Activated CD8-positive, alpha-beta memory T cell treated with anti-CD3 and anti-CD28 coated beads for 1 hour (primary cell): ENCODE measurements around the gene RIT2.
"Not testable (repeated sequence)": the region's sequence is repeated elsewhere in the genome, so short reads cannot be mapped to it uniquely, and the experiment has no call there.

Source experiments
- DNase-seq, 2 donors: peaks; one replicate each; pipeline ENCODE4 v3.0.0-alpha.2; 2020; ENCODE audit warnings: low read depth in 1 of 2; ENCODE audit errors: extremely low read depth in 1 of 2

RIT2 gene

GRCh38 chr18:42854558-42854957 is 260.9 kb downstream of the RIT2 start:
- no peak for DNase-seq

GRCh38 chr18:42850174-42851083 is 265.1 kb downstream of the RIT2 start:
- DNase-seq: no peak

GRCh38 chr18:42839408-42839807 is 276.1 kb downstream of the RIT2 start:
- DNase-seq: no peak

- no peak for DNase-seq
Observed at GRCh38 chr18:42838546-42839145, 276.8 kb downstream of the RIT2 start.

- no peak for DNase-seq
Observed at GRCh38 chr18:42830936-42831335, 284.5 kb downstream of the RIT2 start.

GRCh38 chr18:42828881-42829280 is 286.6 kb downstream of the RIT2 start:
- no peak for DNase-seq

GRCh38 chr18:42824178-42824577 is 291.3 kb downstream of the RIT2 start:
- DNase-seq: no peak

- no peak for DNase-seq
Observed at GRCh38 chr18:42822711-42823110, 292.8 kb downstream of the RIT2 start.

- DNase-seq: no peak
Observed at GRCh38 chr18:42821492-42821891, 294.0 kb downstream of the RIT2 start.

GRCh38 chr18:42814618-42815017 is 300.9 kb downstream of the RIT2 start:
- no peak for DNase-seq

- no peak for DNase-seq
Observed at GRCh38 chr18:42814184-42814583, 301.3 kb downstream of the RIT2 start.

- no peak for DNase-seq
Observed at GRCh38 chr18:42813570-42813969, 301.9 kb downstream of the RIT2 start.

GRCh38 chr18:42807887-42808286 is 307.6 kb downstream of the RIT2 start:
- DNase-seq: no peak

GRCh38 chr18:42801706-42802105 is 313.8 kb downstream of the RIT2 start:
- DNase-seq: no peak

GRCh38 chr18:42798606-42799170 is 316.8 kb downstream of the RIT2 start:
- no peak for DNase-seq

- DNase-seq: not testable (repeated sequence)
Observed at GRCh38 chr18:42795213-42795789, 320.2 kb downstream of the RIT2 start.

- no peak for DNase-seq
Observed at GRCh38 chr18:42792731-42793130, 322.8 kb downstream of the RIT2 start.

- no peak for DNase-seq
Observed at GRCh38 chr18:42784632-42785031, 330.9 kb downstream of the RIT2 start.

GRCh38 chr18:42782929-42783328 is 332.6 kb downstream of the RIT2 start:
- DNase-seq: no peak

GRCh38 chr18:42781298-42781815 is 334.1 kb downstream of the RIT2 start:
- no peak for DNase-seq

GRCh38 chr18:42780171-42780570 is 335.3 kb downstream of the RIT2 start:
- DNase-seq: no peak
